ENCODE results near the gene HPS5.
"Not testable (repeated sequence)": the region's sequence is repeated elsewhere in the genome, so short reads cannot be mapped to it uniquely, and the experiment has no call there.

Gene HPS5

GRCh38 chr11:18264677-18265555 is 57.0 kb downstream of the HPS5 start:
- Histone ChIP-seq H3K4me3 (ENCODE audit: low read length, poor library complexity, severe bottlenecking) (no peak overlapping the region), H3K9ac (ENCODE audit: low read depth, low read length, poor library complexity, severe bottlenecking) (no peak overlapping the region), H2AFZ (ENCODE audit: low read length) (no peak overlapping the region), H3K36me3 (ENCODE audit: insufficient read depth, low read length) (no peaks in the 10 kb centered on the region), H3K27me3 (ENCODE audit: insufficient read depth, low read length, poor library complexity, severe bottlenecking) (no peaks in the 10 kb centered on the region), H3K79me2 (ENCODE audit: insufficient read depth, low read length) (no peaks in the 10 kb centered on the region), H3K9me2 (replicated peaks; ENCODE audit: low read depth, low read length) (no peaks in the 10 kb centered on the region), H3K4me1 (ENCODE audit: insufficient read depth, low read length, poor library complexity, severe bottlenecking) (peaks cover 9% of the 10 kb centered on the region), H3K9me3 (ENCODE audit: insufficient read depth, low read depth, low read length) (no peaks in the 10 kb centered on the region), H3F3A (ENCODE audit: low read depth) (no peaks in the 10 kb centered on the region), H4K20me1 (ENCODE audit: insufficient read depth, low read length, poor library complexity, severe bottlenecking) (no peaks in the 10 kb centered on the region), H3K4me2 (ENCODE audit: low read depth, low read length, poor library complexity, severe bottlenecking) (no peak overlapping the region)
- TF ChIP-seq EZH2phosphoT487 (IDR thresholded peaks at IDR 0.05; ENCODE audit: borderline replicate concordance): no peak
- TF ChIP-seq CTCF (conservative IDR thresholded peaks at IDR 0.05; ENCODE audit: low read length): no peak

- TF ChIP-seq EZH2phosphoT487 (IDR thresholded peaks at IDR 0.05; ENCODE audit: borderline replicate concordance) (no peak), CTCF (conservative IDR thresholded peaks at IDR 0.05; ENCODE audit: low read length) (no peak)
- H3K27me3 ChIP-seq (ENCODE audit: insufficient read depth, low read length, poor library complexity, severe bottlenecking): peaks cover 7% of the 10 kb centered on the region
- no peak overlapping the region for H3K4me2 ChIP-seq (ENCODE audit: low read depth, low read length, poor library complexity, severe bottlenecking)
- H3K36me3 ChIP-seq (ENCODE audit: insufficient read depth, low read length): no peaks in the 10 kb centered on the region
- no peaks in the 10 kb centered on the region for H3K9me3 ChIP-seq (ENCODE audit: insufficient read depth, low read depth, low read length)
- no peaks in the 10 kb centered on the region for H3K9me2 ChIP-seq (replicated peaks; ENCODE audit: low read depth, low read length)
- H3K79me2 ChIP-seq (ENCODE audit: insufficient read depth, low read length): no peaks in the 10 kb centered on the region
- H4K20me1 ChIP-seq (ENCODE audit: insufficient read depth, low read length, poor library complexity, severe bottlenecking): no peaks in the 10 kb centered on the region
- no peaks in the 10 kb centered on the region for H3F3A ChIP-seq (ENCODE audit: low read depth)
- H2AFZ ChIP-seq (ENCODE audit: low read length): no peak overlapping the region
- H3K4me1 ChIP-seq (ENCODE audit: insufficient read depth, low read length, poor library complexity, severe bottlenecking): peaks cover 9% of the 10 kb centered on the region
- no peak overlapping the region for H3K4me3 ChIP-seq (ENCODE audit: low read length, poor library complexity, severe bottlenecking)
- no peak overlapping the region for H3K9ac ChIP-seq (ENCODE audit: low read depth, low read length, poor library complexity, severe bottlenecking)
Measured at GRCh38 chr11:18264035-18264434, 57.9 kb downstream of the HPS5 start.

GRCh38 chr11:18262681-18263350 is 59.1 kb downstream of the HPS5 start:
- not testable (repeated sequence) for H3K4me3 ChIP-seq (ENCODE audit: low read length, poor library complexity, severe bottlenecking); H3K9me2 ChIP-seq (replicated peaks; ENCODE audit: low read depth, low read length); H4K20me1 ChIP-seq (ENCODE audit: insufficient read depth, low read length, poor library complexity, severe bottlenecking); H3K4me1 ChIP-seq (ENCODE audit: insufficient read depth, low read length, poor library complexity, severe bottlenecking); H3K79me2 ChIP-seq (ENCODE audit: insufficient read depth, low read length); H2AFZ ChIP-seq (ENCODE audit: low read length); H3K4me2 ChIP-seq (ENCODE audit: low read depth, low read length, poor library complexity, severe bottlenecking); H3K9ac ChIP-seq (ENCODE audit: low read depth, low read length, poor library complexity, severe bottlenecking); H3K36me3 ChIP-seq (ENCODE audit: insufficient read depth, low read length); H3F3A ChIP-seq (ENCODE audit: low read depth); H3K27me3 ChIP-seq (ENCODE audit: insufficient read depth, low read length, poor library complexity, severe bottlenecking); H3K9me3 ChIP-seq (ENCODE audit: insufficient read depth, low read depth, low read length)
